Measurements from ENCODE around the gene ARHGAP18. TPM values are rescaled to one million over a fixed set of nuclear protein-coding genes. Genes with fewer than 3 reads are reported as not detected.

The ARHGAP18 gene
- total and polyA plus RNA-seq, 10 of the 15 experiments (the other 5 are each of a cell fraction or from before 2014, with no cell fraction given): 18.2 to 52.2 (median 31.7) TPM

- no peak for TF ChIP-seq RELA (IDR thresholded peaks at IDR 0.05; ENCODE audit: borderline replicate concordance, partially characterized antibody)
- TF ChIP-seq IKZF1 (conservative IDR thresholded peaks at IDR 0.05): peak; percentile 78
- TF ChIP-seq HDGF (IDR thresholded peaks at IDR 0.05): peak; percentile 93
- TF ChIP-seq ETV6 (conservative IDR thresholded peaks at IDR 0.05 in 1 of 2, IDR thresholded peaks at IDR 0.05 in 1 of 2; ENCODE audit: borderline replicate concordance in 1 of 2, low read depth in 1 of 2): no peak
- no peak for TF ChIP-seq IRF5 (IDR thresholded peaks at IDR 0.05; ENCODE audit: borderline replicate concordance)
- no peak for TF ChIP-seq HDAC2 (IDR thresholded peaks at IDR 0.05)
- peak; percentile 63; the same call in 1 of the 2 replicates for TF ChIP-seq ZSCAN29 (IDR thresholded peaks at IDR 0.05)
- TF ChIP-seq USF2 (IDR thresholded peaks at IDR 0.05; ENCODE audit: borderline replicate concordance, low read depth, low read length): no peak
- TF ChIP-seq ZZZ3 (IDR thresholded peaks at IDR 0.05; ENCODE audit: control insufficient read depth, insufficient read length, low read depth): no peak
- no peak for TF ChIP-seq CBFB (IDR thresholded peaks at IDR 0.05; ENCODE audit: low read depth)
- TF ChIP-seq SUZ12 (IDR thresholded peaks at IDR 0.05; ENCODE audit: unreplicated experiment): no peak
- TF ChIP-seq RELB (IDR thresholded peaks at IDR 0.05; ENCODE audit: low read depth): peak; percentile 81
- TF ChIP-seq SIN3A (IDR thresholded peaks at IDR 0.05; ENCODE audit: low read depth, low read length): 0 out of 2 replicates have a peak, but pooled peaks have one; percentile 31
- no peak for TF ChIP-seq TCF12 (IDR thresholded peaks at IDR 0.05; ENCODE audit: low read depth, low read length)
- TF ChIP-seq NR2C2 (IDR thresholded peaks at IDR 0.05; ENCODE audit: borderline replicate concordance, control insufficient read depth, insufficient read length, low read depth): no peak
- no peak for TF ChIP-seq USF1 (IDR thresholded peaks at IDR 0.05; ENCODE audit: borderline replicate concordance, extremely low read length, insufficient read depth, low read depth, low read length)
- TF ChIP-seq ZNF217 (IDR thresholded peaks at IDR 0.05): no peak
- TF ChIP-seq ZNF24 (IDR thresholded peaks at IDR 0.05): no peak
- no peak for TF ChIP-seq CBX5 (IDR thresholded peaks at IDR 0.05; ENCODE audit: low read depth)
- no peak for TF ChIP-seq ATF7 (IDR thresholded peaks at IDR 0.05; ENCODE audit: low read depth)
- no peak for TF ChIP-seq ZNF274 (IDR thresholded peaks at IDR 0.05; ENCODE audit: insufficient read depth, insufficient read length)
- no peak for TF ChIP-seq FOXK2 (IDR thresholded peaks at IDR 0.05)
Observed at GRCh38 chr6:129709769-129710449, at the start of gene ARHGAP18 (continued).

Data from GM12878 (cell line).